HG03108 (cell line): ENCODE data around the gene PCDHGB7.
A peak's percentile ranks its signal among the peaks of the same experiment; 100 is the strongest.
"Not testable (repeated sequence)": the region's sequence is repeated elsewhere in the genome, so short reads cannot be mapped to it uniquely, and the experiment has no call there.

Source experiments
- ATAC-seq: cut with Tn5 transposase; IDR thresholded peaks from one replicate; pipeline ENCODE4 v1.9.1; 2021; ENCODE audit warnings: moderate library complexity; ENCODE audit not compliant: unreplicated experiment

Gene PCDHGB7

GRCh38 chr5:141394401-141395187 is 22.9 kb upstream of the PCDHGB7 start:
- ATAC-seq = not testable (repeated sequence)

GRCh38 chr5:141397756-141398551 is 19.5 kb upstream of the PCDHGB7 start, which contains the start of gene PCDHGB5:
TSS of gene PCDHGB5 (plus strand) at chr5:141397947. CDS start at chr5:141398128, 181 bp downstream.
- ATAC-seq = peak; percentile 84

GRCh38 chr5:141398608-141399007 is 18.9 kb upstream of the PCDHGB7 start:
- no peak for ATAC-seq

GRCh38 chr5:141399555-141400258 is 17.8 kb upstream of the PCDHGB7 start:
- no peak for ATAC-seq

GRCh38 chr5:141402553-141403243 is 14.8 kb upstream of the PCDHGB7 start, which contains the start of gene PCDHGA9:
TSS of gene PCDHGA9 (plus strand) at chr5:141402778. CDS start at chr5:141402953, 175 bp downstream.
- ATAC-seq = no peak

GRCh38 chr5:141403387-141403786 is 14.1 kb upstream of the PCDHGB7 start:
- no peak for ATAC-seq

- peak; percentile 59 for ATAC-seq
Observed at GRCh38 chr5:141407790-141408505, 9.5 kb upstream of the PCDHGB7 start, which contains the start of gene PCDHGB6. TSS of gene PCDHGB6 (plus strand) at chr5:141408021. CDS start at chr5:141408203, 182 bp downstream.

- no peak for ATAC-seq
Observed at GRCh38 chr5:141409598-141410306, 7.7 kb upstream of the PCDHGB7 start.

GRCh38 chr5:141411575-141411974 is 5.9 kb upstream of the PCDHGB7 start:
- no peak for ATAC-seq

- ATAC-seq = peak; percentile 56
Observed at GRCh38 chr5:141412854-141413539, 4.5 kb upstream of the PCDHGB7 start, which contains the start of gene PCDHGA10. TSS of gene PCDHGA10 (plus strand) at chr5:141412987. CDS start at chr5:141413176, 189 bp downstream.

GRCh38 chr5:141413540-141414069 is 3.9 kb upstream of the PCDHGB7 start:
- ATAC-seq = no peak

- ATAC-seq = not testable (repeated sequence)
Observed at GRCh38 chr5:141414548-141415274, 2.8 kb upstream of the PCDHGB7 start.

GRCh38 chr5:141415275-141415618 is 2.2 kb upstream of the PCDHGB7 start:
- not testable (repeated sequence) for ATAC-seq

GRCh38 chr5:141419074-141419880 is 1.8 kb downstream of the PCDHGB7 start:
- ATAC-seq = no peak

GRCh38 chr5:141420855-141421488 is 3.5 kb downstream of the PCDHGB7 start, which contains the start of gene PCDHGA11:
TSS of gene PCDHGA11 (plus strand) at chr5:141421051. CDS start at chr5:141421228, 177 bp downstream.
- peak; percentile 55 for ATAC-seq

- ATAC-seq = no peak
Observed at GRCh38 chr5:141421489-141421855, 4.0 kb downstream of the PCDHGB7 start.
